Common myeloid progenitor, CD34-positive (primary cell): ENCODE results near the gene KATNBL1.
A peak's percentile ranks its signal among the peaks of the same experiment; 100 is the strongest.

ENCODE experiments used
- CTCF ChIA-PET: fragments of 350-600 bp; sonication (Branson Sonifier 250); formaldehyde crosslinking; loops from one replicate; lab custom pipeline; 2021; ENCODE audit warnings: antibody characterized with exemption; lab: Charles Lee
- POLR2A ChIA-PET: fragments of 350-600 bp; sonication (Branson Sonifier 250); formaldehyde crosslinking; loops from one replicate; lab custom pipeline; 2021; ENCODE audit warnings: antibody characterized with exemption; lab: Charles Lee
- DNase-seq, 3 donors: peaks; one replicate each; pipeline versions ENCODE4 v3.0.0 to v3.0.0-alpha.2; 2013
- H3K27ac ChIP-seq, 2 experiments: 1 replicate in 1 of 2; 2 replicates in 1 of 2; pipeline ENCODE4 v1.7.0; 2013; ENCODE audit warnings: inconsistent platforms in 2 of 2, low read length in 2 of 2, mild to moderate bottlenecking in 2 of 2, low read depth in 1 of 2, moderate library complexity in 1 of 2; ENCODE audit not compliant: severe bottlenecking in 2 of 2, insufficient read depth in 1 of 2, poor library complexity in 1 of 2
- H3K27me3 ChIP-seq, 5 experiments: replicated peaks in 2 of 5; 1 replicate in 3 of 5; 2 replicates in 2 of 5; pipeline versions ENCODE4 v1.6.1 to v1.7.0; 2013; ENCODE audit warnings: low read length in 4 of 5, mild to moderate bottlenecking in 2 of 5, moderate library complexity in 2 of 5, inconsistent platforms in 1 of 5; ENCODE audit not compliant: insufficient read depth in 5 of 5, control insufficient read depth in 4 of 5
- H3K36me3 ChIP-seq, 4 experiments: 1 replicate in 2 of 4; 2 replicates in 2 of 4; pipeline versions ENCODE4 v1.6.1 to v1.7.0; 2013; ENCODE audit warnings: low read length in 3 of 4, control low read depth in 1 of 4, mild to moderate bottlenecking in 1 of 4; ENCODE audit not compliant: control insufficient read depth in 4 of 4, insufficient read depth in 4 of 4
- H3K4me1 ChIP-seq, 4 experiments: 1 replicate in 3 of 4; 2 replicates in 1 of 4; pipeline versions ENCODE4 v1.6.1 to v1.7.1; 2013; ENCODE audit warnings: low read length in 3 of 4, mild to moderate bottlenecking in 3 of 4, control low read depth in 1 of 4, inconsistent platforms in 1 of 4, moderate library complexity in 1 of 4; ENCODE audit not compliant: control insufficient read depth in 4 of 4, insufficient read depth in 4 of 4; ENCODE audit errors: control extremely low read depth in 1 of 4
- H3K4me3 ChIP-seq, 7 experiments: 1 replicate in 4 of 7; 2 replicates in 3 of 7; pipeline versions ENCODE4 v1.5.1 to v1.7.0; 2013; ENCODE audit warnings: mild to moderate bottlenecking in 7 of 7, low read length in 6 of 7, moderate library complexity in 6 of 7, inconsistent platforms in 2 of 7, low read depth in 2 of 7, control low read depth in 1 of 7; ENCODE audit not compliant: insufficient read depth in 4 of 7, control insufficient read depth in 1 of 7; ENCODE audit errors: extremely low read depth in 1 of 7
- H3K9me3 ChIP-seq, 5 experiments: 1 replicate in 4 of 5; 2 replicates in 1 of 5; pipeline versions ENCODE4 v1.6.1 to v1.7.1; 2013; ENCODE audit warnings: low read length in 4 of 5, mild to moderate bottlenecking in 2 of 5, inconsistent platforms in 1 of 5, low read depth in 1 of 5, moderate library complexity in 1 of 5; ENCODE audit not compliant: control insufficient read depth in 4 of 5, insufficient read depth in 2 of 5; ENCODE audit errors: control extremely low read depth in 1 of 5
- WGBS: methylation state at CpG from one replicate; pipeline ENCODE4 v1.1.5; 2013; ENCODE audit not compliant: insufficient coverage; 5-methylcytosine and 5-hydroxymethylcytosine counted together

The KATNBL1 gene

GRCh38 chr15:34243226-34243625 lies 33.3 kb upstream of the KATNBL1 start:
- WGBS, result 83% methylated on average over 1 of the region's 3 CpGs
- POLR2A ChIA-PET, result interaction anchor here (0.5 kb wide), 1 partner anchor 13 kb away, joined by 6 read pairs; no protein-coding TSS in a partner anchor
- CTCF ChIA-PET, result interaction anchor here (0.6 to 4.5 kb wide), 6 partner anchors 10 to 124 kb away, joined by 3 to 47 read pairs (median 14); partner anchors contain the start of gene LPCAT4
- Histone ChIP-seq H3K27ac (no peak overlapping the region), H3K9me3 (no peaks in the 10 kb centered on the region), H3K36me3 (peaks cover 18 to 75% (median 52%) of the 10 kb centered on the region in 4 experiments), H3K4me1 (no peaks in the 10 kb centered on the region), H3K27me3 (no peaks in the 10 kb centered on the region), H3K4me3 (no peak overlapping the region)
- DNase-seq, result no peak

- Histone ChIP-seq H3K27ac (peak overlapping the region in 1 of 2 experiments; percentile 37), H3K9me3 (no peaks in the 10 kb centered on the region), H3K4me3 (no peak overlapping the region), H3K27me3 (no peaks in the 10 kb centered on the region), H3K36me3 (peaks cover 25 to 75% (median 55%) of the 10 kb centered on the region in 4 experiments), H3K4me1 (no peaks in the 10 kb centered on the region)
- no peak for DNase-seq
- 100% methylated on average over 2 of the region's 4 CpGs for WGBS
- POLR2A ChIA-PET, result interaction anchor here (0.9 kb wide), 1 partner anchor 125 kb away, joined by 3 read pairs; the partner anchor contains the start of gene LPCAT4
- CTCF ChIA-PET, result interaction anchor here (0.7 to 4.5 kb wide), 10 partner anchors 9 to 132 kb away, joined by 4 to 47 read pairs (median 13); partner anchors contain the start of genes LPCAT4 and SLC12A6
Measured at GRCh38 chr15:34242331-34242710, 32.4 kb upstream of the KATNBL1 start.

- no CpG with 5 or more reads among the region's 1 CpG for WGBS
- Histone ChIP-seq H3K9me3 (no peaks in the 10 kb centered on the region), H3K4me1 (no peaks in the 10 kb centered on the region), H3K27ac (peak overlapping the region in 1 of 2 experiments; percentile 37), H3K36me3 (peaks cover 31 to 77% (median 56%) of the 10 kb centered on the region in 4 experiments), H3K4me3 (no peak overlapping the region), H3K27me3 (no peaks in the 10 kb centered on the region)
- ChIA-PET POLR2A (interaction anchor here (0.9 kb wide), 1 partner anchor 126 kb away, joined by 3 read pairs; the partner anchor contains the start of gene LPCAT4), CTCF (interaction anchor here (0.7 to 4.5 kb wide), 13 partner anchors 9 to 133 kb away, joined by 3 to 47 read pairs (median 5); partner anchors contain the start of genes EMC4, LPCAT4, NOP10 and NUTM1)
- DNase-seq, result peak; percentile 66 to 84 (median 75)
Measured at GRCh38 chr15:34241376-34242330, 31.8 kb upstream of the KATNBL1 start.

GRCh38 chr15:34240537-34240936 lies 30.6 kb upstream of the KATNBL1 start:
- no peak for DNase-seq
- 94% methylated on average over 2 of the region's 3 CpGs for WGBS
- Histone ChIP-seq H3K27ac (no peak overlapping the region), H3K9me3 (no peaks in the 10 kb centered on the region), H3K4me1 (no peaks in the 10 kb centered on the region), H3K4me3 (no peak overlapping the region), H3K27me3 (no peaks in the 10 kb centered on the region), H3K36me3 (peaks cover 42 to 81% (median 61%) of the 10 kb centered on the region in 4 experiments)
- CTCF ChIA-PET, result interaction anchor here (0.7 to 4.5 kb wide), 9 partner anchors 10 to 134 kb away, joined by 3 to 47 read pairs (median 12); partner anchors contain the start of genes EMC4 and LPCAT4
- POLR2A ChIA-PET, result no interaction called here

- no peak overlapping the region for H3K4me3 ChIP-seq
- H3K36me3 ChIP-seq, result peaks cover 37 to 78% (median 61%) of the 10 kb centered on the region in 4 experiments
- H3K4me1 ChIP-seq, result no peaks in the 10 kb centered on the region
- CTCF ChIA-PET, result interaction anchor here (1.6 kb wide), 1 partner anchor 128 kb away, joined by 4 read pairs; the partner anchor contains the start of gene LPCAT4
- no peaks in the 10 kb centered on the region for H3K9me3 ChIP-seq
- WGBS, result 95% methylated on average over 3 of the region's 4 CpGs
- no peaks in the 10 kb centered on the region for H3K27me3 ChIP-seq
- H3K27ac ChIP-seq, result no peak overlapping the region
- POLR2A ChIA-PET, result no interaction called here
- no peak for DNase-seq
Measured at GRCh38 chr15:34239151-34239808, 29.4 kb upstream of the KATNBL1 start.

GRCh38 chr15:34233614-34234013 lies 23.7 kb upstream of the KATNBL1 start:
- Histone ChIP-seq H3K27ac (no peak overlapping the region), H3K9me3 (no peaks in the 10 kb centered on the region), H3K27me3 (no peaks in the 10 kb centered on the region), H3K4me3 (no peak overlapping the region), H3K36me3 (peaks cover 27 to 86% (median 58%) of the 10 kb centered on the region in 4 experiments), H3K4me1 (no peaks in the 10 kb centered on the region)
- CTCF ChIA-PET, result interaction anchor here (0.6 to 2.9 kb wide), 7 partner anchors 8 to 134 kb away, joined by 3 to 17 read pairs (median 4); partner anchors contain the start of genes EMC4, KATNBL1 and LPCAT4
- 96% methylated on average over 4 of the region's 6 CpGs for WGBS
- POLR2A ChIA-PET, result interaction anchor here (0.6 kb wide), 1 partner anchor 92 kb away, joined by 3 read pairs; no protein-coding TSS in a partner anchor
- DNase-seq, result no peak
